Fibroblast of villous mesenchyme (primary cell): ENCODE data around the gene SFXN2. TPM values are rescaled to one million over a fixed set of nuclear protein-coding genes. Genes with fewer than 3 reads are reported as not detected.
"Not testable (repeated sequence)": the region's sequence is repeated elsewhere in the genome, so short reads cannot be mapped to it uniquely, and the experiment has no call there.

ENCODE experiments used
- DNase-seq: peaks from one replicate; pipeline ENCODE4 v3.0.0-alpha.2; 2010; ENCODE audit warnings: low read depth
- H3K4me3 ChIP-seq: 2 replicates; pipeline ENCODE4 v1.5.1; 2011; ENCODE audit warnings: low read depth, mild to moderate bottlenecking, low read length
- total RNA-seq: library from RNA; depleted of rRNA; stranded (reverse); fragments of >200 nt; gene quantifications from 2 replicates; pipeline ENCODE4 v1.2.3, GENCODE V29; 2012
- TF ChIP-seq, protein P1 (sequence below): IDR thresholded peaks from 2 replicates; pipeline ENCODE4 v1.5.1; 2012; ENCODE audit warnings: low read depth, mild to moderate bottlenecking, low read length; ENCODE audit not compliant: insufficient read depth

Gene SFXN2
- total RNA-seq, 1 donor: 3.5 TPM

DNA sequence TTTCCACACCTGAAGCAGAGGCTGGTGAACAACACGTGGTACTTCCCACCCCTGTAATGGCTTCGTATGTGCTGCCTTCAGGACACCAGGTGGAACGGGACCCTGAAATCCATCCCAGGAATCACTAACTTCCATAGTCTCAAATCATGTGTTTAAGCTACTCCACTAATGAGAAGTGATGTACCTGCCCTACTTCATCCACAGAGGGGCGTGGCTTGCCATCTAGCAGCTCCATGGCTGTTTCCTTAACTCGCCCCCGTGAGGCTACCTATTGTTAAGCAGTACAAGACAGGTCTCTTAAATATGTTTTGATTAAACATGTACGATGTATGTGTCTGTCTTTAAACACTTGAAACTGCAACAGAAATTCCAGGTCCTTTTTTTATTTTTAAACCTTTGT is 32.0 kb upstream of the SFXN2 start:
- no peak for DNase-seq
- TF ChIP-seq, protein P1, sequence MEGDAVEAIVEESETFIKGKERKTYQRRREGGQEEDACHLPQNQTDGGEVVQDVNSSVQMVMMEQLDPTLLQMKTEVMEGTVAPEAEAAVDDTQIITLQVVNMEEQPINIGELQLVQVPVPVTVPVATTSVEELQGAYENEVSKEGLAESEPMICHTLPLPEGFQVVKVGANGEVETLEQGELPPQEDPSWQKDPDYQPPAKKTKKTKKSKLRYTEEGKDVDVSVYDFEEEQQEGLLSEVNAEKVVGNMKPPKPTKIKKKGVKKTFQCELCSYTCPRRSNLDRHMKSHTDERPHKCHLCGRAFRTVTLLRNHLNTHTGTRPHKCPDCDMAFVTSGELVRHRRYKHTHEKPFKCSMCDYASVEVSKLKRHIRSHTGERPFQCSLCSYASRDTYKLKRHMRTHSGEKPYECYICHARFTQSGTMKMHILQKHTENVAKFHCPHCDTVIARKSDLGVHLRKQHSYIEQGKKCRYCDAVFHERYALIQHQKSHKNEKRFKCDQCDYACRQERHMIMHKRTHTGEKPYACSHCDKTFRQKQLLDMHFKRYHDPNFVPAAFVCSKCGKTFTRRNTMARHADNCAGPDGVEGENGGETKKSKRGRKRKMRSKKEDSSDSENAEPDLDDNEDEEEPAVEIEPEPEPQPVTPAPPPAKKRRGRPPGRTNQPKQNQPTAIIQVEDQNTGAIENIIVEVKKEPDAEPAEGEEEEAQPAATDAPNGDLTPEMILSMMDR: no peak
- no peak overlapping the region for H3K4me3 ChIP-seq

DNA sequence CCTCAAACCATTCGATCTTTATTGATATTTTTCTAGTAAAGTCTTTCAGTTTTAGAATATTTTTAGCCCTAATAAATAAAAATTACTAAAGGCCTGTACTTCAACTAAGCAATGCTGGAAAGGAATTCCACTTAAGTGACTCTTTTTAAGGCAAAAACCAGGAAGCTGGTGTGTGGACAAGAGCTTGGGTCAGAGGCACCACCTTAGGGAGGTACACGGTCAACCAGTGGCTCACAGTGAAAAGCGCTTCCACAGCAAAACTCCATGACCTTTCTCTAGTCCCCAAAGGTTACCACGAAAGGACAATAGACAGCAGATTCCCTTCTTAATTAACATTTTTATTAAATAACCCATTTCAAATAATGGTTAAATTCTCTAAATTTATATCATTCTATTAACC is 31.5 kb upstream of the SFXN2 start:
- TF ChIP-seq, protein P1: no peak
- no peak for DNase-seq
- H3K4me3 ChIP-seq: no peak overlapping the region

DNA sequence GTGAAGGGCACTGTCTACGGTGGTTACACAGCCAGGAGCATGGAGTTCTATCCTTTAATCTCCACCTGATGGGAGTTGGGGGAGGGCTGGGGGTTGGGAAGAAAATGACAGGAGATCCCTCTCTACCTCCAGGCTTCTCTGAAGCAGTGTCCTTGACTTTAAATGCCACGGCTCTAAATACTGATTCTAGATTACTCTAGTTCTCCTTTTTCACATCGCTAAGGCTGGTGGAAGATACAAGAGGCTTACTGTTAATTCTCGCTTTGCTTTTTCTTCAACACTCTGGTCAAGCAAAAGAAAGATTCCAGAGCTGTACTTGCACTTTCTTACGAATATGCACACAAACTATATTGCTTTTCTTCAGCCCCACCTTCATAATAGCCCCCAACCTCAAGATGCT is 30.7 kb upstream of the SFXN2 start:
- no peak for DNase-seq
- TF ChIP-seq, protein P1: no peak
- H3K4me3 ChIP-seq: no peak overlapping the region

DNA sequence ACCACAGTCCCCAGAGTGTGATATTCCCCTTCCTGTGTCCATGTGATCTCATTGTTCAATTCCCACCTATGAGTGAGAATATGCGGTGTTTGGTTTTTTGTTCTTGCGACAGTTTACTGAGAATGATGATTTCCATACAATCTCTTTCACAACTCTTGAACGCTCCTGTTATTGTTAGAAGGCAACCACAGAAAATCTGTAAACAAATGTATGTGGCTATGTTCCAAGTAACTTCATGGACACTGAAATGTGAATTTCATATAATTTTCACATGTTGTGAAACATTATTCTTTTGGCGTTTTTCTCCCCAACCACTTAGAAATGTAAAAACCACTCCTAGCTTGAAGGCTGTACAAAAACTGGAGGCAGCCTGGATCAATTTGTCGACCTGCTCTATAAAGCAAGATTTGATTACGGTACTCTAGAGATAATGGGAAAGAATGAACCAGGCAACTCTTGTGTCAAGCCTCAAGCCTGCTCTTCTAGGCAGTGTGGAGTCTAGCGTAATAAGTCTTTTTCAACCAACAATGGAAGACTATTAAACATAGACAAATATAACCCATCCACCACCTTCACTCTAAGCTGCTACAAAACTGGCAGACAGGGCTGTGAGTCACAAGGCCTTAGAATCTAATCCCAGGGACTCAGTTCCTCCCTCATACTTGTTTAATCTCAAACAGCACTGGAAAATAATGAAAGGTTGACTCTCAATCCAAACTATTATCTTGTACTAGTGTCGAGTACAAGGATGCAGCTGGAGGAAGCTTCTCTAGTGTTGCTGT is 23.0 kb upstream of the SFXN2 start:
- DNase-seq: peak; percentile 79
- TF ChIP-seq, protein P1: no peak

DNA sequence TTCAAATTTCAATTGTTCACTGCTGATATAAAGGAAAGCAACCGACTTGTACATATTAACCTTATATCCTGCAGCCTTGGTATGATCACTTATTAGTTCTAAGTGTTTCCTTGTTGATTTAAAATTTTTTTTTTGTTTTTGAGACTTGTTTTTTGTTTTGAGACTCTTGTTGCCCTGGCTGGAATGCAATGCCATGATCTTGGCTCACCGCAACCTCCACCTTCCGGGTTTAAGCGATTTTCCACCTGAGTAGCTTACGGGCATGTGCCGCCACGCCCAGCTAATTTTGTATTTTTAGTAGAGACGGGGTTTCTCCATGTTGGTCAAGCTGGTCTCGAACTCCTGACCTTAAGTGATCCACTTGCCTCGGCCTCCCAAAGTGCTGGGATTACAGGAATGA is 19.0 kb upstream of the SFXN2 start:
- not testable (repeated sequence) for H3K4me3 ChIP-seq, DNase-seq

More for the DNA sequence above, 23.0 kb upstream of the SFXN2 start:
- no peak overlapping the region for H3K4me3 ChIP-seq

DNA sequence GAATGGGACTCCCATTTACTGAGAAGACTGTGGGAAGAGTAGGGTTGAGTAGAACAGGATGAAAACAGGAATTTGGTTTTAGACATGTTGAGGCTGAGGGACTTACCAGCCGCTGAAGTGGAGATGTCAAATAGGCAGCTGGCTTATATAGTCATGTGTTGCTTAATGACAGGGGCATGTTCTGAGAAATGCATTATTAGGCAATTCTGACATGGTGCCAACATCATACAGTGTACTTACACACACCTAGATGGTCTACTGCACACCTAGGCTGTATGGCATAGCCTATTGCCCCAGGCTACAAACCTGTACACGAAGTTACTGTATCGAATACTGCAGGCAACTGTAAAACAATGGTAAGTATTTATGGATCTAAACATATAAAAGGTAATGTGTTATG is 17.7 kb upstream of the SFXN2 start:
- DNase-seq: no peak
- TF ChIP-seq, protein P1: no peak
- no peak overlapping the region for H3K4me3 ChIP-seq

DNA sequence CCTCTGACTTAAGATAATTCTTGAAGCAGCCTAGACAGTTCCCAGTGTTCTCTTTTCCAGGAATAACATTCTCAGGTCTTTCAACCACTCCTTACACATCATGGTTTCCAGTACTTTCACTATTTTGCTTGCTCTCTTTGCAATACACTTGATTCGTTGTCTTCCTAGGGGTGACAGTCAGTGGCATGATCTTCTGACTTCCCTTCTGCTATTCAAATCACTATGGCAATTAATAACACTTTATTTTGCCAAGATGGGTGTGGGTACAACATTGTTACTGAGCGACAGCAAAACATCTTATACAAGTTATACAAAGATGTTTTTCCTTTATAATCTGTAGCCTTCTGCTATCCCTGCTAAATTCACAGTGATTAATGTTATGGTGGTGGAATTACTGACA is 15.5 kb upstream of the SFXN2 start:
- no peak overlapping the region for H3K4me3 ChIP-seq
- DNase-seq: no peak
- TF ChIP-seq, protein P1: no peak
